ENCODE measurements around the gene GPC3. TPM values are rescaled to one million over a fixed set of nuclear protein-coding genes. Genes with fewer than 3 reads are reported as not detected.

Gene GPC3
- total RNA-seq, 1 experiment from 2014 or later: 0.98 TPM

DNA sequence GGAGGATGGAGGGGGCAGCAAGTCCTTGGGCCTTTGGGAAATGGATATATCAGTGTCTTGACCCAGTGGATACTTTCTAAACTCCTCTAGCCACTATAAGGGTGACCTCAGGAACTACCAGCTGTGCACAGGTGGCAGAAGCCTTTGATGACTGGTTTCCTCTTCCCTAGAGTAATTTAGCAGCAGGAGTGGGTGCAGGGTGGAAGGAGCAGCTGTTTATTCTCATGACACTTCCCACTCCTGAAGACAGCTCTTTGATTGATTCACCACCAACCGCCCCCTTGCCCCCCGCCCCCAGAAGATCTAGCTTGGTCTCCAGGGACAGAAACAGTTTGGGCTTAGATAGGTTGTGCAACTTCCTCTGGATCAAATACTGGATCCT lies 63.0 kb downstream of the GPC3 start (continued):
- no peak for TF ChIP-seq CTCF (IDR thresholded peaks at IDR 0.05 in 2 of 3, conservative IDR thresholded peaks at IDR 0.05 in 1 of 3; ENCODE audit: borderline replicate concordance in 1 of 3, insufficient read depth in 1 of 3, low read depth in 2 of 3, low read length in 2 of 3)
- TF ChIP-seq SIN3A (IDR thresholded peaks at IDR 0.05; ENCODE audit: low read depth): no peak
- no peak for TF ChIP-seq ELF1 (IDR thresholded peaks at IDR 0.05; ENCODE audit: borderline replicate concordance, low read depth)
- no peak for TF ChIP-seq POLR2AphosphoS5 (IDR thresholded peaks at IDR 0.05; ENCODE audit: low read depth, low read length)

DNA sequence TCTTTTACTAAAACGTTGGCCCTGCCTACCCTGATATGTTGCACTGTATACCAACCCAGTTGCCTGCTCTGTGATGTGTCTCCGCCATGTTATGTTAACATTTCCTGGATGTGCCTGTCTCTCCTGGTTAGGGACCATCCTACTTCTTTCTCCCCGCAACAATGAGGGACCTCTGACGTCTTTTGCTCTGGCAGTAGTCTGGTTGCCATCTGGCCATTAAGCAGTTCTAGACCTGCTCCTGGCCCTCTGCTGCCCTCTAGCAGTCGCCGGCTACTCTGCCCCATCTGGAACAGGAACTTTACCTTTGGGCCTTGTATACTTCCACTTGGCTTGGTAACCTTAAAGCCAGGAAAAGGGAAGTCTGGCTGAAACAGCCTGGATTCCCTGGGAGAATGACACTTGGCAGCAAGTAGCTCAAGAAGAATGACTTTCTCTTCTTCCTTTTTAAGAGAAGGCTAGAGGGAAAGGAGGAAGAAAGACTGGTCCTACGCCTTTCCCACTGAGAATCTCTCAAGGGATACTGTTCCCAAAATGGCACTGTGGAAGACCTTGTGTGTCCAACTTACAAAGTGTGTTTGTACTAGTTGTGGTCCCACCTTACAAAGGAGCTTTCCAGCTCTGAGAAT lies 63.5 kb downstream of the GPC3 start:
- TF ChIP-seq EZH2phosphoT487 (IDR thresholded peaks at IDR 0.05; ENCODE audit: borderline replicate concordance) (no peak), RAD21 (IDR thresholded peaks at IDR 0.05; ENCODE audit: low read depth) (peak; percentile 65), ZFX (IDR thresholded peaks at IDR 0.05) (no peak), SRF (IDR thresholded peaks at IDR 0.05; ENCODE audit: low read depth) (no peak), YY1 (IDR thresholded peaks at IDR 0.05; ENCODE audit: extremely low read depth, insufficient replicate concordance, low read depth, low read length) (no peak), REST (IDR thresholded peaks at IDR 0.05; ENCODE audit: low read depth) (no peak), CBX3 (IDR thresholded peaks at IDR 0.05; ENCODE audit: low read depth) (no peak), ATF3 (IDR thresholded peaks at IDR 0.05) (no peak), CTCF (IDR thresholded peaks at IDR 0.05 in 2 of 3, conservative IDR thresholded peaks at IDR 0.05 in 1 of 3; ENCODE audit: borderline replicate concordance in 1 of 3, insufficient read depth in 1 of 3, low read depth in 2 of 3, low read length in 2 of 3) (peak; percentile 50 to 74 (median 63))
- ChIA-PET RAD21 (ENCODE audit: low non-redundant PET in 1 of 2, low total read pairs in 2 of 2, uncharacterized antibody in 2 of 2, unreplicated experiment in 2 of 2) (interaction anchor here in 1 of 2 experiments (1.7 kb wide), 1 partner anchor 129 kb away, joined by 4 read pairs; no protein-coding TSS in a partner anchor), CTCF (interaction anchor here (1.0 kb wide), 1 partner anchor 129 kb away, joined by 3 read pairs; no protein-coding TSS in a partner anchor), POLR2A (no interaction called here)
- Histone ChIP-seq H4K20me1 (ENCODE audit: insufficient read depth) (no peaks in the 10 kb centered on the region), H3K9me3 (ENCODE audit: control insufficient read depth in 1 of 2, insufficient read depth in 1 of 2, low read depth in 1 of 2, low read length in 2 of 2) (no peaks in the 10 kb centered on the region), H3K79me2 (ENCODE audit: insufficient read depth, low read length) (no peaks in the 10 kb centered on the region), H3K27ac (ENCODE audit: low read depth, low read length) (no peak overlapping the region), H3K9ac (ENCODE audit: low read length) (no peak overlapping the region), H3K36me3 (ENCODE audit: control insufficient read depth in 1 of 2, insufficient read depth in 2 of 2, low read length in 2 of 2) (no peaks in the 10 kb centered on the region), H3K4me3 (replicated peaks in 1 of 2; ENCODE audit: low read depth in 1 of 2, low read length in 2 of 2) (no peak overlapping the region), H3K4me1 (ENCODE audit: control insufficient read depth in 1 of 2, insufficient read depth in 2 of 2, low read length in 2 of 2) (no peaks in the 10 kb centered on the region), H3K9me2 (ENCODE audit: insufficient read depth) (no peaks in the 10 kb centered on the region), H3K27me3 (ENCODE audit: insufficient read depth, low read length) (no peaks in the 10 kb centered on the region), H2AFZ (ENCODE audit: low read depth, low read length, poor library complexity, severe bottlenecking) (peak overlapping the region; percentile 45), H3K4me2 (ENCODE audit: low read length) (no peak overlapping the region)
- intact Hi-C loops (cut with micrococcal nuclease): loop anchor here (2.0 kb wide), 1 partner anchor 129 kb away; no protein-coding TSS in a partner anchor
- ATAC-seq (peak; percentile 97), DNase-seq (ENCODE audit: low read depth, low spot score) (peak; percentile 50)
- BruUV-seq (replicated peaks): no TSS peak
